GM18520 (cell line): ENCODE measurements around the gene KCNJ8.
"Not testable (repeated sequence)": the region's sequence is repeated elsewhere in the genome, so short reads cannot be mapped to it uniquely, and the experiment has no call there.

Source experiments
- ATAC-seq: cut with Tn5 transposase; IDR thresholded peaks from one replicate; pipeline ENCODE4 v1.9.1; 2021; ENCODE audit not compliant: unreplicated experiment

KCNJ8 gene

GRCh38 chr12:21774358-21775132 is at the start of gene KCNJ8:
KCNJ8 (minus strand) TSS chr12:21774706; CDS start chr12:21773616, 1,090 bp downstream.
- no peak for ATAC-seq

- ATAC-seq, result no peak
Observed at GRCh38 chr12:21823581-21823980, 49.1 kb upstream of the KCNJ8 start.

- no peak for ATAC-seq
Observed at GRCh38 chr12:21819678-21820077, 45.2 kb upstream of the KCNJ8 start.

GRCh38 chr12:21819236-21819635 is 44.7 kb upstream of the KCNJ8 start:
- ATAC-seq, result no peak

- no peak for ATAC-seq
Observed at GRCh38 chr12:21818627-21819026, 44.1 kb upstream of the KCNJ8 start.

GRCh38 chr12:21815306-21816062 is 41.0 kb upstream of the KCNJ8 start:
- ATAC-seq, result no peak

GRCh38 chr12:21814814-21815213 is 40.3 kb upstream of the KCNJ8 start:
- no peak for ATAC-seq

- no peak for ATAC-seq
Observed at GRCh38 chr12:21814327-21814726, 39.8 kb upstream of the KCNJ8 start.

- ATAC-seq, result no peak
Observed at GRCh38 chr12:21813751-21814150, 39.2 kb upstream of the KCNJ8 start.

- ATAC-seq, result no peak
Observed at GRCh38 chr12:21813125-21813524, 38.6 kb upstream of the KCNJ8 start.

- ATAC-seq, result not testable (repeated sequence)
Observed at GRCh38 chr12:21812340-21812739, 37.8 kb upstream of the KCNJ8 start.

- no peak for ATAC-seq
Observed at GRCh38 chr12:21809100-21809499, 34.6 kb upstream of the KCNJ8 start.

GRCh38 chr12:21806255-21806654 is 31.7 kb upstream of the KCNJ8 start:
- ATAC-seq, result no peak

- ATAC-seq, result no peak
Observed at GRCh38 chr12:21801522-21802288, 27.2 kb upstream of the KCNJ8 start.

- no peak for ATAC-seq
Observed at GRCh38 chr12:21800011-21800410, 25.5 kb upstream of the KCNJ8 start.

GRCh38 chr12:21797539-21797938 is 23.0 kb upstream of the KCNJ8 start:
- no peak for ATAC-seq

- ATAC-seq, result no peak
Observed at GRCh38 chr12:21795648-21796328, 21.3 kb upstream of the KCNJ8 start.

- not testable (repeated sequence) for ATAC-seq
Observed at GRCh38 chr12:21794807-21795595, 20.5 kb upstream of the KCNJ8 start.

GRCh38 chr12:21789687-21790086 is 15.2 kb upstream of the KCNJ8 start:
- not testable (repeated sequence) for ATAC-seq
